GM19397 (cell line): ENCODE measurements around the gene PNMA5.

Source experiments
- ATAC-seq: cut with Tn5 transposase; IDR thresholded peaks from one replicate; pipeline ENCODE4 v1.9.1; 2021; ENCODE audit warnings: mild to moderate bottlenecking, moderate library complexity; ENCODE audit not compliant: unreplicated experiment

PNMA5 gene

DNA sequence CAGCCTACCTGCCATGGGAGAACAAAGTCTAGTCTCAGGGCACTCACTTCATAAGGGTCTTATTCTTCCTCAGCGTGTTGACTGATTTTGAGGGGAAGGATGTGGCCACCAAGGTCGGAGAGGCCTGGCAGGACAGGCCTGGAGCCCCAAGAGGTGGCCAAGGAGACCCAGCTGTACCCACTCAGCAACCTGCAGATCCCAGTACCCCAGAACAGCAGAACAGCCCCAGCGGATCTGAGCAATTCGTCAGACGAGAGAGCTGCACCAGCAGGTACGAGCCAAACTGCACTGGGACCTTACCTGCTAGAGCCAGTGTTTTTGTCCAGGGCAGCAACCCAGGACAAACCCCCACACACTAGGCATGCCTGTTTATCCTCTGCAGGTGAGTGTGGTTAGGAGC is 34.3 kb downstream of the PNMA5 start:
- ATAC-seq = no peak

- peak; percentile 86 for ATAC-seq
Measured at GRCh38 chrX:152958524-152959465, 35.1 kb downstream of the PNMA5 start.

DNA sequence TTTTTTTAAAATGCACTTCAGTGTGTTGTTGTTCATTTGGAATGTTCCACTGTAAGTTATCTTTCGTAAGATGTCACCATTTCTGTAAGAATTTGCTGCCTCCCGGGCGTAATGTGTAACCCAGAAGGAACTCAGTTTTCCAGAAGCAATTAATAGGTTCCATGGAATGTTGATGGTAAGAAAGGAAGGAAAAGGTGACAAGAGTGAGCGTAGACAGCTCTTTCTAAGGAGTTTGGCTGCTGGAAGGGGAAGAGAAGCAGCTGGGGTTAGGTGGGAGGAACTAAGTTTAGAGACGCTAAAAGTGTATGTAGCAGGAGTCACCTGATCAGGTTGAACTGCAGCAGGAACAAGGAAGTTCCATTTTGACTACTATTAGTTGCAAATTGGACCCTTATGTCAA is 35.9 kb downstream of the PNMA5 start:
- no peak for ATAC-seq

GRCh38 chrX:152950786-152951185 is 43.1 kb downstream of the PNMA5 start:
- ATAC-seq = no peak

- no peak for ATAC-seq
Measured at GRCh38 chrX:152949114-152949513, 44.8 kb downstream of the PNMA5 start.

DNA sequence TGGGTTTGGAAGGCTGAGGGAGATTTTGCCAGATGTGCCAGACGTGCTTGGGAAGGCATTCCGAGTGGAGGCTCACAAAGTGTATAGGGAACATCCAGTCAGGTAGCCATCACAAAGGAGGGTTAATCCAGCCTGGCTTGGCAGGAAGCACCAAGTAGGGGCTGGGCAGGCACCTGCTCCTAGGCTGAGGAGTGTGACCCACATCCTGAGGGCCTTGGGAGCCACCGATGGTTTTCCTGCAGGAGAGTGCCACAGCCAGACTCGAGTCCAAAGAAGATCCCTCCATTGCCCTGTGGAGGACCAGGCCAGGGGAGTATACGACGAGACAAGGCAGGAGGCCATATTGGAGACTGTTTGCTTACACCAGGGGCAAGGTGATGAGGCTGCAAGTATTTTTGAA is 47.2 kb downstream of the PNMA5 start:
- no peak for ATAC-seq

DNA sequence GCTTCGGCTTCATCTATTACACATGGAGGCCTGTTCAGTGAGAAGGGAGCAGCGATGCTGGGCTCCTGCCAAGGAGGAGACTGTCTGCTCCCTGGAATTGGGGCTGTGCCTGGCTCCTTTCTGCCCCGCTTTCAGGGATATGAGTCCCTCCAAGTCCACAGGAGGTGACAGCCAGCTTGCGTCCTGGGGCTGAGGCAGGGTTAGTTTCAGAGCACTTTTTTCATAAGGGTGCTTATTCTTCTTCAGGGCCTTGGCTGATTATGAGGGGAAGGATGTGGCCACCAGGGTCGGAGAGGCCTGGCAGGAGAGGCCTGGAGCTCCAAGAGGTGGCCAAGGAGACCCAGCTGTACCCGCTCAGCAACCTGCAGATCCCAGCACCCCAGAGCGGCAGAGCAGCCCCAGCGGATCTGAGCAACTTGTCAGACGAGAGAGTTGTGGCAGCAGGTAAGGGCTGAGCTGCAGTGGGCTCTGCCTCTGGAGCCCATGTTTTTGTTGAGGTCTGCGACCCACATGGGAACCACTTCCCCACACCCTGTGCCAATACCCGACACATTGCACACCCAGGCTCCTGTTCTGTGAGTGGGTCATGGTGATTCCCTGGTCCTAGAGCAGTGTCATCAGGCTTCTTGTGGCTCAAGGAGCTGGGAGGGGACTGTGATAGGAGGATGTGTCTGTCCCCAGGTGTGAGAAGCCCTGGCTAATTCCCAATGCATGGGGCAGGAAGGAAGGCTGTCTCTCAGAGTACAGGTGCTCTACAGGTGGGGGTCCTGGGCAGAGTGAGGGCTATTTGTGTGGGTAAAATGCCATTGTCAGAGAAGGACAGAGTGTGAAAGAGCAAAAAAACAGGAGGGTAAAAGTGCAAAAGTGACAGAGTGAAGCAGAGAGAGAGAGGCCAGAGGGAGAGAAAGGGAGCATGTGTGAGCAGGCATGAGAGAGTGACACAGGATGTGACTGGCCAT is 48.6 kb downstream of the PNMA5 start:
- ATAC-seq = no peak

- ATAC-seq = no peak
Measured at GRCh38 chrX:152943826-152944225, 50.1 kb downstream of the PNMA5 start.

DNA sequence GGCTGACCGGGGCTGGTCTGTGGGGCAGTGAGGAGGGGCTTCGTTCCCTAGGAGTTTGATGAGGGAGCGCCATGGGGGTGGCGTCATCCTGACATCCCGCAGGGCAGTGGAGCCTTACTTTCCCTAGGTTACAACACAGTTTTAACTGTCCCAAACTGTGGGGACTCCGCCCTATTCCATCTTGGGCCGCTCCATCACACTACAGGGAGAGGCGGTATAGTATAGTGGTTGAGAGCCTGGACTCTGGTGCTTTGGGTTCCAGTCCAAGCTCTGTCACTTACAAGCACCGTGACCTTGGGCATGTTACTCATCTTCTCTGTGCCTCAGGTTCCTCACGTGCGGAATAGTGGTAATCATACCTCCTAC is 51.9 kb downstream of the PNMA5 start:
- no peak for ATAC-seq

GRCh38 chrX:152941328-152942076 is 52.4 kb downstream of the PNMA5 start:
- peak; percentile 86 for ATAC-seq
